GM19238 (cell line): ENCODE measurements around the gene PIP5K1A.
A peak's percentile ranks its signal among the peaks of the same experiment; 100 is the strongest.
"Not testable (repeated sequence)": the region's sequence is repeated elsewhere in the genome, so short reads cannot be mapped to it uniquely, and the experiment has no call there.

ENCODE experiments used
- DNase-seq: peaks from one replicate; pipeline ENCODE4 v3.0.0; 2011; ENCODE audit warnings: low spot score; ENCODE audit not compliant: insufficient read length

Gene PIP5K1A

DNA sequence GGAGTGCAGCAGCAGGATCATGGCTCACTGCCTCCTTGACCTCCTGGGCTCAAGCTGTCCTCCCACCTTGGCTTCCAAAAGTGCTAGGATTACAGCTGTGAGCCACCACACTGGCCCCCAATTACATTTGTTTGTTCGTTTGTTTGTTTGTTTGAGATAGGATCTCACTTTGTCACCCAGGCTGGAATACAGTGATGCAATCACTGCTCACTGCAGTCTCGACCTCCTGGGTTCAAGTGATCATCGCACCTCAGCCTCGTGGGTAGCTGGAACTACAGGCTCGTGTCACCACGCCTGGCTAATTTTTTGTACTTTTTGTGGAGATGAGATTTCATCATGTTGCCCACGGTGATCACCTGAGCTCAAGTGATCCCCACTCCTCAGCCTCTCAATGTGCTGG lies 6.3 kb upstream of the PIP5K1A start:
- DNase-seq = no peak

DNA sequence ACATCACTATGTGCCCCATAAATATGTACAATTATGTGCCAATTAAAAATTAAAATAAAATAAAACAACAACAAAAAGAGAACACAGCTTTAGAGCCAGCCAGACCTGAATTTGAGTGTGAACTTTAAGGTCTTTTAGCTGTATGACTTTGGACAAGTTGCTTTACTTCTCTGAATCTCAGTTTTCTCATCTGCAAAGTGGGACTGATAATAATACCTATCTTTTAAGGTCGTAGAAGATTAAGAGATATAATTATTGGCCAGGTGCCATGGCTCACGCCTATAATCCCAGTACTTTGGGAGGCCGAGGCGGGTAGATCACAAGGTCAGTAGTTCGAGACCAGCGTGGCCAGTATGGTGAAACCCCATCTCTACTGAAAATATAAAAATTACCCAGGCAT lies 5.0 kb upstream of the PIP5K1A start:
- no peak for DNase-seq

- DNase-seq = no peak
These were observed 4.5 kb upstream of the PIP5K1A start for GRCh38 chr1:151193856-151194255.

- not testable (repeated sequence) for DNase-seq
These were observed 3.3 kb upstream of the PIP5K1A start for GRCh38 chr1:151194894-151195594.

DNA sequence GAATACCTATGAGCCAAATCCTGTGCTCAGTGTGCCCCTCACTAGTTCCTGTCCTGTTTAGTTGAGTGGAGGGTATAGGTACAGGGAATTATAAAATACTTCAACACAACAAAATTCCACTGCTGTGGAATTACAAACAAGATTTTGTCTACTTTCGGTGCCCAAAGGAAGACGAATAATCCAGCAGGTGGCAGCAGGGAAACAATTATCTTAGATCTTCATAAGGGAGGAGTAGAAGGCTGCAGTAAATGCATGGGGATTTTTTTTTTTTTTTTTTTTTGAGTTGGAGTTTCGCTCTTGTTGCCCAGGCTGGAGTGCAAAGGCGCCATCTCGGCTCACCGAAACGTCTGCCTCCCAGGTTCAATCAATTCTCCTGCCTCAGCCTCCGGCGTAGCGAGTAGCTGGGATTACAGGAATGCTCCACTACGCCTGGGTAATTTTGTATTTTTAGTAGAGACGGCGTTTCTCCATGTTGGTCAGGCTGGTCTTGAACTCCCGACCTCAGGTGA lies 2.0 kb upstream of the PIP5K1A start:
- no peak for DNase-seq

GRCh38 chr1:151197863-151198253 lies 494 bp upstream of the PIP5K1A start:
- no peak for DNase-seq

DNA sequence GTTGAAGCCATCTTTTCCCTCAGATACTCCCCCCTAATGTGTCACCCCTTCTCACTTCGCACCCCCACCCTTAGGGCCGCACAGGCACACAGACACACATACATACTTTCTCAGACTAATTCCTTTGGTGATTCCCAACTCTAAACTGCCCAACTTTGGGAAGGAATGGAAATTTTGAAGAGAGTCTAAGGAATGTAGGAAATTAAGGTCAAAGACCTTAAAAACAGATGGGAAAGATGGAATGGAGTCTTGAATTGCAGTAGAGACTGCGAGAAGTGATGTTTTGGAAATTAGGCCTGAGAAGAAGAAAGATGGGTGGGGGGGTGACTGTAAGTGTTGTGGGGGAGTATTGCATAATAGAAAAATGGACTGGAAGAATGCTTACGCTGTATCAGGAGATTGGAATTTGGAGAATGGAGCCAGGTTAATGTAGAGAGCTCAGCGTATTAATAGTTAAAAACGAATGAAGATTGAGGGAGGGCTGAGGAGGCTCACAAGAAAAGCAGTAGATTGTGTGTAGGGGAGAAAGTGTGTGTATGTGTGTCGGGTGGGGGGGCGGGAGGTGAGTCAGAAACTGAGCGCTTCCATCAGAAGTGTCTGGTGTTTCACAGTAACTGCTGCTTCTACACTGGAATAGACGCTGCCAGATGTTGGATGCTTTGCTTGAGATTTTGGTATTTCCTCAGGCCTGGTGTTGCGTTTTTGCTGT lies 1.7 kb downstream of the PIP5K1A start:
- no peak for DNase-seq

- not testable (repeated sequence) for DNase-seq
These were observed 7.1 kb downstream of the PIP5K1A start for GRCh38 chr1:151205381-151205965.

DNA sequence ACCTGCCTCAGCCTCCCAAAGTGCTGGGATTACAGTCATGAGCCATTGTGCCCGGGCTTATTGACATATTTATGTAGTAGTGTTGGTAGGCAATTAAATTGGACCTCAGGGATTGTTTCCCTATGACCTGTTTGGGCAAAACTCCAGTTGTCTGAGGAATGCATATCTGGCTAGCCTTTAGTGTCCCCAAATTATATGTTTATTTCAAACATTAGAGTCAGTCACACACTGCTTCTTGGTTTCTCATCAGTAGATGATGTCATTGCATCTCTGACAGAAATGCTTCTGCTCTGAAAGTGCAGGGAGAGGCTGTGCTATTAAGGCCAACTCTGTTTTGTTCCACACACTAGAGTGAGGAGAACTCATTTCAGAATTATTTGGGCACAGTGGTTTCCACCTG lies 12.5 kb downstream of the PIP5K1A start:
- DNase-seq = no peak

DNA sequence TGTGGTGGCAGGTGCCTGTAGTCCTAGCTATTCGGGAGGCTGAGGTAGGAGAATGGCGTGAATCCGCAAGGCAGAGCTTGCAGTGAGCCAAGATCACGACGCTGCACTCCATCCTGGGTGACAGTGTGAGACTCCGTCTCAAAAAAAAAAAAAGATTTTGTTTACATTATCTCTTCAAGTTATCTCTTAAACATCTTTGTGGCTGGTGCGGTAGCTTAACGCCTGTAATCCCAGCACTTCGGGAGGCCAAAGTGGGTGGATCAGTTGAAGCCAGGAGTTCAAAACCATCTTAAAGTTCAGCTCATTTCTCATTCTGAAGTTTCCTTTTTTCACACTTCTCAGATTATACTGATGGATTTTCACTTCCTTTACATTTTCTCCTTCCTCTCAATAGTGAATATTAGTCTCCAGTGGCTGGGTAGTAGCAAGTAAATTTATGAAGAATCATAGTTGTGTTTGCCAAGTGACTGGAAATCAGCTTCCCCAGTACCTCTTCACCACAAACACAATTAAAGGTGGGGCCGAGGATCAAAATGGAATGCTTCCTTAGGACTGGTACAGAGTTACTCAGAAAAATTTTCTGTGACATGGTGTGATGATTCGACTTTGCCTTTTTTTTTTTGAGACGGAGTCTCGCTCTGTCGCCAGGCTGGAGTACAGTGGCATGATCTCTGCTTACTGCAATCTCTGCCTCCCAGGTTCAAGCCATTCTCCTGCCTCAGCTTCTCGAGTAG lies 13.8 kb downstream of the PIP5K1A start:
- DNase-seq = no peak

DNA sequence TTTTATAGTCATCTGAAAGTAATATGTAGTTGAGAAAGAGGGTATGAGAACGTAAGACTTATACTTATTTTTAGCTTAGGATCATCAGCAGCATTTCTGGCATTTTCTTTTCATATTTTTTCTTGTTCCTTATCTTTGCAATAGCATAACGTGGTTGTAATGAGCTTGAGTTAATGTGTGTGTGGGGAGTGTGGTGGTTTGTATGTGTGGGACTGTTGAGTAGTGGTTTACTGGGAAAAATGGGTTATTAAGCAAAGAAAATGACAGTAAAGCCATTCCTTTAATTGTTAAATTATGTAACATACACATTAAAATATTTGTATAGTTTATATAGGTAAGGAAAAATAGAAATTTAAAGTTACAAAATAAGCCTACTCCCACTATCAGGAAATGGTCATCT lies 15.2 kb downstream of the PIP5K1A start:
- no peak for DNase-seq

GRCh38 chr1:151221616-151222015 lies 23.3 kb downstream of the PIP5K1A start:
- DNase-seq = no peak

- no peak for DNase-seq
These were observed 23.8 kb downstream of the PIP5K1A start for GRCh38 chr1:151222130-151222529.

GRCh38 chr1:151235235-151235634 lies 36.9 kb downstream of the PIP5K1A start:
- DNase-seq = no peak

- DNase-seq = peak; percentile 29
These were observed 39.5 kb downstream of the PIP5K1A start for GRCh38 chr1:151237678-151238466.

- no peak for DNase-seq
These were observed 40.1 kb downstream of the PIP5K1A start for GRCh38 chr1:151238467-151238739.

DNA sequence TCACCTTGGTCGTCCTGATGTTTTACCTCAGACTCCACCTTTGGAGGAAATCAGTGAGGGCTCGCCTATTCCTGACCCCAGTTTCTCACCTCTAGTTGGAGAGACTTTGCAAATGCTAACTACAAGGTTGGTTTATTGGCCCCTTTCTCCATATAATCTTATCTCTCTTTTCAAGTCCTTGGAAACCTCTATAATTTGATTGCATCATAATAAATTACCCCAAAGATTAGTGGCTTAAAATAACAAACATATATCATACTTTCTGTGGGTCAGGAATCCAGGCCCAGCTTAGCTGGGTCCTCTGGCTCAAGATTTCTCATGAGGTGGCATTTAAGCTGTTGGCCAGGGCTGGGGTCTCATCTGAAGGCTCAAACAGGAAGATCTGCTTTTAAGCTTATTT lies 44.1 kb downstream of the PIP5K1A start:
- DNase-seq = no peak

GRCh38 chr1:151243683-151244216 lies 45.4 kb downstream of the PIP5K1A start:
- no peak for DNase-seq

DNA sequence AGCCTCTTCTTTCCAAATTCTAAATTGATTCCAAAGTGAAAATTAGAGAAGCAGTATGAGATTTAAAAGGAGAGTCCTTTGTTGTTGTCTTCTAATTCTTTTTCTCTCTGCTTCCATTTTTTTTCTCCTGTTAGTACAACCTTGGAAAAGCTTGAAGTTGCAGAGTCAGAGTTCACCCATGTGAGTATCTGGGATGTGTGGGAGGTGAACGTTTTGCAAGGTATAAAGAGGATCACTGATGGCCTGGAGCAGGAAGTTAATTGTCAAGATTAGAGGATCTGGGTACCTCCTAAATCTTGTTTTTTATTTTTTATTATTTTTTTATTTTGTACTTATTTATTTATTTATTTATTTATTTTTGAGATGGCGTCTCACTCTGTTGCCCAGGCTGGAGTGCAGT lies 48.4 kb downstream of the PIP5K1A start:
- no peak for DNase-seq

GRCh38 chr1:151251656-151252470 lies 53.5 kb downstream of the PIP5K1A start:
- DNase-seq = peak; percentile 52
